Naive thymus-derived CD4-positive, alpha-beta T cell (primary cell): ENCODE data around the gene KPNB1. TPM values are rescaled to one million over a fixed set of nuclear protein-coding genes. Genes with fewer than 3 reads are reported as not detected.
A peak's percentile ranks its signal among the peaks of the same experiment; 100 is the strongest.

Experiments used
- ATAC-seq: fragments of 150-1000 bp; cut with Tn5 transposase; 2 replicates; pipeline ENCODE4 v1.10.0; 2021; ENCODE audit warnings: mild to moderate bottlenecking, moderate library complexity
- CTCF ChIA-PET: fragments of 350-600 bp; sonication (Branson Sonifier 250); formaldehyde crosslinking; loops from one replicate; lab custom pipeline; 2021; ENCODE audit warnings: antibody characterized with exemption; lab: Charles Lee
- POLR2A ChIA-PET: fragments of 350-600 bp; sonication (Branson Sonifier 250); formaldehyde crosslinking; loops from one replicate; lab custom pipeline; 2021; ENCODE audit warnings: antibody characterized with exemption, inconsistent platforms; lab: Charles Lee
- DNase-seq, 9 donors: peaks; one replicate each; pipeline versions ENCODE4 v3.0.0 to v3.0.0-alpha.2; 2020 to 2022; ENCODE audit warnings: mixed read lengths in 1 of 9
- H3K27ac ChIP-seq: one replicate; pipeline ENCODE4 v1.7.0; 2013; ENCODE audit warnings: mild to moderate bottlenecking, low read depth, low read length, moderate library complexity
- H3K27me3 ChIP-seq, 2 donors: one replicate each; pipeline ENCODE4 v1.7.0; 2013; ENCODE audit warnings: low read length in 2 of 2, mild to moderate bottlenecking in 2 of 2, moderate library complexity in 2 of 2; ENCODE audit not compliant: control insufficient read depth in 2 of 2, insufficient read depth in 2 of 2
- H3K36me3 ChIP-seq, 3 experiments: 1 replicate in 2 of 3; 2 replicates in 1 of 3; pipeline ENCODE4 v1.7.0; 2013; ENCODE audit warnings: low read length in 3 of 3, mild to moderate bottlenecking in 3 of 3, moderate library complexity in 1 of 3; ENCODE audit not compliant: insufficient read depth in 3 of 3, control insufficient read depth in 2 of 3
- H3K4me1 ChIP-seq, 2 donors: one replicate each; pipeline ENCODE4 v1.7.0; 2013; ENCODE audit warnings: low read length in 2 of 2, mild to moderate bottlenecking in 2 of 2, moderate library complexity in 1 of 2; ENCODE audit not compliant: control insufficient read depth in 2 of 2, insufficient read depth in 2 of 2
- H3K4me3 ChIP-seq: 2 replicates; pipeline ENCODE4 v1.7.0; 2013; ENCODE audit warnings: mild to moderate bottlenecking, low read length
- H3K9me3 ChIP-seq, 3 experiments: 1 replicate in 2 of 3; 2 replicates in 1 of 3; pipeline ENCODE4 v1.7.0; 2013; ENCODE audit warnings: low read length in 3 of 3; ENCODE audit not compliant: control insufficient read depth in 2 of 3
- H3K27ac Mint-ChIP-seq, 9 donors: one replicate each; pipeline ENCODE4 v1.8.0; 2020 to 2022; ENCODE audit warnings: mixed read lengths in 9 of 9, mild to moderate bottlenecking in 8 of 9, moderate library complexity in 5 of 9, inconsistent platforms in 2 of 9
- H3K27me3 Mint-ChIP-seq, 5 donors: one replicate each; pipeline ENCODE4 v1.8.0; 2021 to 2022; ENCODE audit warnings: mixed read lengths in 5 of 5, mild to moderate bottlenecking in 1 of 5
- H3K36me3 Mint-ChIP-seq, 5 donors: one replicate each; pipeline ENCODE4 v1.8.0; 2020 to 2022; ENCODE audit warnings: mixed read lengths in 5 of 5, mild to moderate bottlenecking in 3 of 5, inconsistent platforms in 1 of 5
- H3K4me1 Mint-ChIP-seq, 7 donors: one replicate each; pipeline ENCODE4 v1.8.0; 2020 to 2022; ENCODE audit warnings: mixed read lengths in 7 of 7, mild to moderate bottlenecking in 3 of 7, inconsistent platforms in 1 of 7
- H3K4me3 Mint-ChIP-seq, 10 donors: one replicate each; pipeline ENCODE4 v1.8.0; 2020 to 2022; ENCODE audit warnings: mild to moderate bottlenecking in 10 of 10, mixed read lengths in 10 of 10, moderate library complexity in 6 of 10, inconsistent platforms in 2 of 10
- H3K9me3 Mint-ChIP-seq, 11 donors: one replicate each; pipeline ENCODE4 v1.8.0; 2020 to 2022; ENCODE audit warnings: mixed read lengths in 11 of 11, mild to moderate bottlenecking in 4 of 11, inconsistent platforms in 1 of 11, moderate library complexity in 1 of 11
- intact Hi-C, 2 donors: fragments of 100-400 bp; cut with micrococcal nuclease; formaldehyde crosslinking; loops; one replicate each; pipeline ENCODE4 v1.15.1; 2023
- polyA plus RNA-seq, 2 donors: library from polyadenylated mRNA; unstranded; fragments of 300-500 nt; fragmentation: Illumina TruSeq; gene quantifications; one replicate each; pipeline ENCODE4 v1.2.3, GENCODE V29; 2021
- total RNA-seq, 6 experiments: library from RNA in 5 of 6; stranded (reverse) in 5 of 6; gene quantifications; 1 replicate in 5 of 6; 2 replicates in 1 of 6; pipeline ENCODE4 v1.2.3 and lab custom pipeline; 2021 to 2026

KPNB1 gene
- total and polyA plus RNA-seq, 7 experiments from 2014 or later, result 21.1 to 465 (median 205) TPM

GRCh38 chr17:47664624-47664941 is 14.9 kb downstream of the KPNB1 start:
- ATAC-seq, result no peak
- no peak overlapping the region for H3K27ac ChIP-seq

GRCh38 chr17:47665655-47666054 is 15.9 kb downstream of the KPNB1 start:
- Histone ChIP-seq H3K4me3 (no peak overlapping the region), H3K27me3 (no peaks in the 10 kb centered on the region), H3K9me3 (no peaks in the 10 kb centered on the region), H3K4me1 (peaks cover 3 to 11% of the 10 kb centered on the region in 2 donors), H3K36me3 (peaks cover 39 to 82% (median 59%) of the 10 kb centered on the region in 3 experiments), H3K27ac (no peak overlapping the region)
- ChIA-PET POLR2A (interaction anchor here (1.3 to 9.8 kb wide), 4 partner anchors 11 to 22 kb away, joined by 4 to 92 read pairs (median 6); partner anchors contain the start of gene KPNB1), CTCF (interaction anchor here (0.7 to 3.5 kb wide), 6 partner anchors 8 to 76 kb away, joined by 3 to 21 read pairs (median 6); no protein-coding TSS in a partner anchor)
- DNase-seq (no peak), ATAC-seq (no peak)
- Mint-ChIP-seq H3K4me1 (peaks cover 14 to 55% (median 23%) of the 10 kb centered on the region in 7 donors), H3K9me3 (no peaks in the 10 kb centered on the region), H3K27ac (no peak overlapping the region), H3K36me3 (peaks cover 12 to 39% (median 25%) of the 10 kb centered on the region in 5 donors), H3K4me3 (no peak overlapping the region), H3K27me3 (no peaks in the 10 kb centered on the region)
- intact Hi-C loops, result no loop called here

More at GRCh38 chr17:47664624-47664941, 14.9 kb downstream of the KPNB1 start:
- intact Hi-C loops, result loop anchor here (1.0 to 5.0 kb wide), 5 partner anchors 15 to 138 kb away; partner anchors contain the start of genes KPNB1 (in 1 of the 2) and TBX21 (in 1 of the 2)
- H3K36me3 Mint-ChIP-seq, result peaks cover 5 to 34% (median 19%) of the 10 kb centered on the region in 5 donors
- Histone ChIP-seq H3K36me3 (peaks cover 38 to 71% (median 49%) of the 10 kb centered on the region in 3 experiments), H3K27me3 (no peaks in the 10 kb centered on the region), H3K4me3 (no peak overlapping the region), H3K9me3 (no peaks in the 10 kb centered on the region), H3K4me1 (peaks cover 8 to 15% of the 10 kb centered on the region in 2 donors)
- ChIA-PET POLR2A (interaction anchor here (1.2 to 9.8 kb wide), 8 partner anchors 10 to 231 kb away, joined by 3 to 92 read pairs (median 4); partner anchors contain the start of genes KPNB1, LRRC46, MRPL10 and SP2), CTCF (interaction anchor here (1.0 to 3.5 kb wide), 6 partner anchors 10 to 137 kb away, joined by 4 to 21 read pairs (median 10); no protein-coding TSS in a partner anchor)
- no peaks in the 10 kb centered on the region for H3K27me3 Mint-ChIP-seq
- DNase-seq, result no peak
- H3K27ac Mint-ChIP-seq, result peak overlapping the region; percentile 25 to 92 (median 66)
- H3K4me3 Mint-ChIP-seq, result peak overlapping the region in 2 of 10 donors; percentile 1 to 38
- H3K9me3 Mint-ChIP-seq, result no peaks in the 10 kb centered on the region
- H3K4me1 Mint-ChIP-seq, result peaks cover 6 to 51% (median 24%) of the 10 kb centered on the region in 7 donors

- no peak overlapping the region for H3K4me3 ChIP-seq
- no peaks in the 10 kb centered on the region for H3K9me3 ChIP-seq
- CTCF ChIA-PET, result interaction anchor here (0.6 kb wide), 2 partner anchors 22 to 137 kb away, joined by 3 read pairs; no protein-coding TSS in a partner anchor
- H3K36me3 ChIP-seq, result peaks cover 53 to 87% (median 69%) of the 10 kb centered on the region in 3 experiments
- no peak overlapping the region for H3K4me3 Mint-ChIP-seq
- DNase-seq (no peak), ATAC-seq (no peak)
- H3K27ac Mint-ChIP-seq, result peak overlapping the region in 1 of 9 donors; percentile 18
- intact Hi-C loops, result no loop called here
- H3K27ac ChIP-seq, result no peak overlapping the region
- H3K27me3 ChIP-seq, result no peaks in the 10 kb centered on the region
- no peaks in the 10 kb centered on the region for H3K9me3 Mint-ChIP-seq
- H3K4me1 Mint-ChIP-seq, result peaks cover 11 to 54% (median 27%) of the 10 kb centered on the region in 7 donors
- H3K27me3 Mint-ChIP-seq, result no peaks in the 10 kb centered on the region
- POLR2A ChIA-PET, result interaction anchor here (0.8 to 1.1 kb wide), 2 partner anchors 13 to 32 kb away, joined by 3 read pairs; no protein-coding TSS in a partner anchor
- peaks cover 12 to 50% (median 33%) of the 10 kb centered on the region in 5 donors for H3K36me3 Mint-ChIP-seq
- peaks cover 0 to 2% of the 10 kb centered on the region in 2 donors for H3K4me1 ChIP-seq
Measured at GRCh38 chr17:47669081-47669480, 19.4 kb downstream of the KPNB1 start.

GRCh38 chr17:47670064-47670463 is 20.3 kb downstream of the KPNB1 start:
- ChIA-PET POLR2A (interaction anchor here (1.1 kb wide), 1 partner anchor 31 kb away, joined by 3 read pairs; no protein-coding TSS in a partner anchor), CTCF (no interaction called here)
- Mint-ChIP-seq H3K4me3 (peak overlapping the region in 2 of 10 donors; percentile 17 to 43), H3K4me1 (peaks cover 8 to 55% (median 28%) of the 10 kb centered on the region in 7 donors), H3K27me3 (no peaks in the 10 kb centered on the region), H3K9me3 (no peaks in the 10 kb centered on the region), H3K36me3 (peaks cover 12 to 54% (median 37%) of the 10 kb centered on the region in 5 donors), H3K27ac (peak overlapping the region in 8 of 9 donors; percentile 3 to 82 (median 62))
- Histone ChIP-seq H3K36me3 (peaks cover 52 to 91% (median 76%) of the 10 kb centered on the region in 3 experiments), H3K27ac (no peak overlapping the region), H3K9me3 (no peaks in the 10 kb centered on the region), H3K4me1 (no peaks in the 10 kb centered on the region), H3K4me3 (no peak overlapping the region), H3K27me3 (no peaks in the 10 kb centered on the region)
- ATAC-seq (peak; percentile 77), DNase-seq (no peak)
- intact Hi-C loops, result loop anchor here in 1 of 2 donors (1.0 kb wide), 1 partner anchor 9 kb away; no protein-coding TSS in a partner anchor

- Mint-ChIP-seq H3K27me3 (no peaks in the 10 kb centered on the region), H3K36me3 (peaks cover 8 to 61% (median 48%) of the 10 kb centered on the region in 5 donors), H3K4me1 (peaks cover 8 to 44% (median 20%) of the 10 kb centered on the region in 7 donors), H3K4me3 (no peak overlapping the region), H3K9me3 (no peaks in the 10 kb centered on the region), H3K27ac (peak overlapping the region in 6 of 9 donors; percentile 18 to 71 (median 40))
- CTCF ChIA-PET, result interaction anchor here (2.2 kb wide), 1 partner anchor 10 kb away, joined by 11 read pairs; no protein-coding TSS in a partner anchor
- peaks cover 59 to 97% (median 81%) of the 10 kb centered on the region in 3 experiments for H3K36me3 ChIP-seq
- H3K4me3 ChIP-seq, result no peak overlapping the region
- no peaks in the 10 kb centered on the region for H3K27me3 ChIP-seq
- no peaks in the 10 kb centered on the region for H3K9me3 ChIP-seq
- POLR2A ChIA-PET, result no interaction called here
- ATAC-seq, result no peak
- H3K27ac ChIP-seq, result no peak overlapping the region
- no peaks in the 10 kb centered on the region for H3K4me1 ChIP-seq
- intact Hi-C loops, result no loop called here
- DNase-seq, result no peak
Measured at GRCh38 chr17:47674499-47674898, 24.8 kb downstream of the KPNB1 start.

- Histone ChIP-seq H3K27me3 (no peaks in the 10 kb centered on the region), H3K4me3 (no peak overlapping the region), H3K36me3 (peaks cover 64 to 97% (median 77%) of the 10 kb centered on the region in 3 experiments), H3K27ac (no peak overlapping the region), H3K4me1 (no peaks in the 10 kb centered on the region), H3K9me3 (no peaks in the 10 kb centered on the region)
- DNase-seq (peak in 1 of 9 donors; percentile 9), ATAC-seq (no peak)
- intact Hi-C loops, result no loop called here
- ChIA-PET CTCF (interaction anchor here (2.2 to 5.0 kb wide), 2 partner anchors 11 to 12 kb away, joined by 11 to 12 read pairs; no protein-coding TSS in a partner anchor), POLR2A (interaction anchor here (0.6 to 1.7 kb wide), 3 partner anchors 10 to 23 kb away, joined by 4 to 6 read pairs (median 4); no protein-coding TSS in a partner anchor)
- Mint-ChIP-seq H3K9me3 (no peaks in the 10 kb centered on the region), H3K4me1 (peaks cover 0 to 40% (median 9%) of the 10 kb centered on the region in 7 donors), H3K27ac (peak overlapping the region in 3 of 9 donors; percentile 20 to 54 (median 38)), H3K36me3 (peaks cover 0 to 60% (median 51%) of the 10 kb centered on the region in 5 donors), H3K27me3 (no peaks in the 10 kb centered on the region), H3K4me3 (no peak overlapping the region)
Measured at GRCh38 chr17:47675380-47676198, 25.9 kb downstream of the KPNB1 start.
